Measurements from ENCODE around the gene ADNP2. TPM values are rescaled to one million over a fixed set of nuclear protein-coding genes. Genes with fewer than 3 reads are reported as not detected.

The ADNP2 gene
- total RNA-seq, 4 donors from 2014 or later, result 18.1 to 22.6 (median 19.9) TPM

GRCh38 chr18:80182855-80183254 is 73.8 kb downstream of the ADNP2 start:
- DNase-seq (ENCODE audit: low spot score in 2 of 2), result no peak
- 81% methylated on average over 9 of the region's 9 CpGs for WGBS, 2 donors
- H3K4me3 ChIP-seq (ENCODE audit: low read depth, poor library complexity, severe bottlenecking), result no peak overlapping the region
- intact Hi-C loops (cut with DNase I; ENCODE audit: low total_unique reads), result no loop called here
- no peak for TF ChIP-seq POLR2A (IDR thresholded peaks at IDR 0.05)
- TF ChIP-seq CTCF (IDR thresholded peaks at IDR 0.05), result no peak

- no peak for TF ChIP-seq CTCF (IDR thresholded peaks at IDR 0.05)
- TF ChIP-seq POLR2A (IDR thresholded peaks at IDR 0.05), result no peak
- DNase-seq (ENCODE audit: low spot score in 2 of 2), result no peak
- 67 to 68% methylated on average over 13 of the region's 13 CpGs for WGBS, 2 donors
- H3K4me3 ChIP-seq (ENCODE audit: low read depth, poor library complexity, severe bottlenecking), result no peak overlapping the region
- intact Hi-C loops (cut with DNase I; ENCODE audit: low total_unique reads), result no loop called here
These were observed 74.4 kb downstream of the ADNP2 start for GRCh38 chr18:80183273-80184050.

GRCh38 chr18:80184243-80184772 is 75.2 kb downstream of the ADNP2 start:
- intact Hi-C loops (cut with DNase I; ENCODE audit: low total_unique reads), result no loop called here
- DNase-seq (ENCODE audit: low spot score in 2 of 2), result no peak
- 91 to 95% methylated on average over 25 to 26 of the region's 26 CpGs for WGBS, 2 donors
- H3K4me3 ChIP-seq (ENCODE audit: low read depth, poor library complexity, severe bottlenecking), result no peak overlapping the region
- no peak for TF ChIP-seq CTCF (IDR thresholded peaks at IDR 0.05)
- TF ChIP-seq POLR2A (IDR thresholded peaks at IDR 0.05), result no peak

GRCh38 chr18:80185545-80185944 is 76.5 kb downstream of the ADNP2 start:
- H3K4me3 ChIP-seq (ENCODE audit: low read depth, poor library complexity, severe bottlenecking), result no peak overlapping the region
- intact Hi-C loops (cut with DNase I; ENCODE audit: low total_unique reads), result no loop called here
- 93% methylated on average over 12 of the region's 12 CpGs for WGBS, 2 donors
- no peak for TF ChIP-seq CTCF (IDR thresholded peaks at IDR 0.05)
- TF ChIP-seq POLR2A (IDR thresholded peaks at IDR 0.05), result no peak
- no peak for DNase-seq (ENCODE audit: low spot score in 2 of 2)

- WGBS, 2 donors, result 91 to 93% methylated on average over 19 of the region's 19 CpGs
- no peak for TF ChIP-seq CTCF (IDR thresholded peaks at IDR 0.05)
- no peak for TF ChIP-seq POLR2A (IDR thresholded peaks at IDR 0.05)
- intact Hi-C loops (cut with DNase I; ENCODE audit: low total_unique reads), result no loop called here
- H3K4me3 ChIP-seq (ENCODE audit: low read depth, poor library complexity, severe bottlenecking), result no peak overlapping the region
- DNase-seq (ENCODE audit: low spot score in 2 of 2), result peak in 1 of 2 donors; percentile 68
These were observed 79.0 kb downstream of the ADNP2 start for GRCh38 chr18:80187956-80188642.
